GM19463 (cell line): ENCODE results near the gene SPTAN1.
"Not testable (repeated sequence)": the region's sequence is repeated elsewhere in the genome, so short reads cannot be mapped to it uniquely, and the experiment has no call there.

Experiments
- ATAC-seq: cut with Tn5 transposase; IDR thresholded peaks from one replicate; pipeline ENCODE4 v1.9.1; 2021; ENCODE audit warnings: mild to moderate bottlenecking, moderate library complexity; ENCODE audit not compliant: unreplicated experiment

SPTAN1 gene

GRCh38 chr9:128656416-128657343 is 104.3 kb downstream of the SPTAN1 start, which contains the start of gene DYNC2I2:
Gene DYNC2I2, minus strand, starts transcription at chr9:128656847. Its CDS starts 121 bp downstream, at chr9:128656726.
- ATAC-seq = peak; percentile 74

- ATAC-seq = no peak
Observed at GRCh38 chr9:128657344-128657704, 104.9 kb downstream of the SPTAN1 start.

DNA sequence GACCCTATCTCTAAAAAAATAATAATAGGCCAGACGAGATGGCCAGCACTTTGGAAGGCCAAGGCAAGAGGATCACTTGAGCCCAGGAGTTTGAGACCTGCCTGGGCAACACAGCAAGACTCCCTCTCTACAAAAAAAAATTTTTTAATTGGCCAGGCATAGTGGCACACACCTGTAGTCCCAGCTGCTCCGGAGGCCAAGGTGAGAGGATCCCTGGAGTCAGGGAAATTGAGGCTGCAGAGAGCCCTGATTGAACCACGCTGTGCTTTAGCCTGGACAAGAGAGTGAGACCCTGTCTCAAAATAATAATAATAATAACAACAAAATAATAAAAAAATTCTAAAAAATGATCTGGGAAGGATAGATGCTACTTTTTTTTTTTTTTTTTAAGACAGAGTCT is 105.4 kb downstream of the SPTAN1 start:
- no peak for ATAC-seq

GRCh38 chr9:128666481-128666941 is 114.1 kb downstream of the SPTAN1 start:
- not testable (repeated sequence) for ATAC-seq

DNA sequence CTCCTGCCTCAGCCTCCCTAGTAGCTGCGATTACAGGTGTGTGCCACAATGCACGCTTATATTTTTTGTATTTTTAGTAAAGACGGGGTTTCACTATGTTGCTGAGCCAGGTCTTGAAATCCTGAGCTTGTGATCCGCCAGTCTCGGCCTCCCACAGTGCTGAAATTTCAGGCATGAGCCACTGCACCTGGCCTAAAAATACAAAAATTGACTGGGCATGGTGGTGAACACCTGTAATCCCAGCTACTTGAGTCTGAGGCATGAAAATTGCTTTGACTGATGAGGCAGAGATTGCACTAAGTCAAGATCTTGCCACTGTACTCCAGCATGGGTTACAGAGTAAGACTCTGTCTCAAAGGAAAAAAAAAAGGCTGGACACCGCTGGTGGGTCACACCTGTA is 117.4 kb downstream of the SPTAN1 start:
- ATAC-seq = no peak

DNA sequence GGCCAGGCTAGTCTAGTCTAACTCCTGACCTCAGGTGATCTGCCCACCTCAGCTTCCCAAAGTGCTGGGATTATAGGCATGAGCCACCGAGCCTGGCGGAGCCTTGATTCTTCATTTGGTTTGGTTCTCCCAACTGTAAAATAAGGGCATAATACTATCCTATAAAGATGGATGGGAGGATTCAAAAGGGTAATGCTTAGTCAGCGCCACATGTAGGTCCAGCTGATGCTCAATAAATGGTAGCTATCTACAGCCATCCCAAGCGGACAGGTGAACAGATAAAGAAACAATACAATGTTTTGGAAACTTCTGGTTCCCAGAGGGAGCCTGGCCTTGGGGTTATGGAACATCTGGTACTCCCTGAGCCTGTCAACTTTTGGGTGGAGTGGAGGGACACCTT is 123.0 kb downstream of the SPTAN1 start:
- no peak for ATAC-seq

DNA sequence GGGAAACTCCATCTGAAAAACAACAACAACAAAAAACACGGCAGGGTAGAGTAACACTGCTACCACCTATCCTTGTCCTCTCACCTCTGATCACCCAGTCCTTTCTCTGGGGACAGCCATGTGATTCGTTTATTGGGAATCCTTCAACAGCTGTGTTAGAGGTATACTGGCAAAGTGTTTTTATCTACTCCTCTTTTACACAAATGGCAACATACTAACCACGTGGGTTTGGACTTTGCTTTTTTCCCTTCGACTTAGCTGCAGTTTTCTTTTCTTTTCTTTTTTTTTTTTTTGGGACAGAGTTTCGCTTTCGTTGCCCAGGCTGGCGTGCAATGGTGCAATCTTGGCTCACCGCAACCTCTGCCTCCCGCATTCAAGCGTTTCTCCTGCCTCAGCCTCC is 125.4 kb downstream of the SPTAN1 start:
- ATAC-seq = no peak
